Retina (tissue), 1 donor: ENCODE measurements around the gene PIEZO2.
"Not testable (repeated sequence)": the region's sequence is repeated elsewhere in the genome, so short reads cannot be mapped to it uniquely, and the experiment has no call there.

Source experiments
- DNase-seq: peaks from one replicate; pipeline ENCODE4 v3.0.0-alpha.2; 2016

Gene PIEZO2

GRCh38 chr18:11148680-11149440 lies 509 bp downstream of the PIEZO2 start:
- no peak for DNase-seq

DNA sequence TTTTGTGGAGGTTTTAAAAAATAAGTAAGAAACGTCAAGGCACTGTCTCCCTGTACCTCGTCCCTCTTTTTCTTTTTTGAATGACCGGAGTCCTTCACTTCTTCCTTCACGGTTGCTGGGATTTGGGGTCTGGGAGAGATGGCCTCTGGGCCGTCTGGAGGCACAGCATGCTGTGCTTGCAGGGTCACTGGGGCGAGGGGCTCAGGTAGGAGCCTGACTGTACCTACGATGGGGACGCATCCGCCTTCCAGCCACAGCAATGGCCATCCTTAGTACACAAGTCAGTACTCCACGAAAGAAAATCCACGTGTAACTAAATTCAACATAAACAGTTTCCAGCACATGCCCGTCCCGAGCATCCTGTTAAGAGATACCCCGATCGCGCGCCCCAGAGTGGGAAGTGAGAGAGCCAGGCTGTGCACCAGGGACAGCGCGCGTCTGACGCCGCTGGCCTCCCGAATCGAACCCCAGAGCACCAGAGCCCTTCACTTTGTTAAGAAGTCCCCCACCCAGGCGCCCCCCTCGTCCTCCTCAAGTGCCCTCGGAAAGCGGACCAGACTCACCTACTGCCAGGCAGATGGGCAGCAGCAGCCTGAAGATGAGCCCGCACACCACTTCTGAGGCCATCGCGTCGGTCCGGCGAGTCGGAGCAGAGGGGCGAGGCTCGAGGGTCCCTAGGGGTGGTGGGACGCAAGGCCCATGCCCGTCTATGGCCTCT lies 1.2 kb downstream of the PIEZO2 start:
- peak; percentile 76 for DNase-seq

GRCh38 chr18:11147371-11147951 lies 1.9 kb downstream of the PIEZO2 start:
- DNase-seq, result peak; percentile 52

- DNase-seq, result peak; percentile 44
Observed at GRCh38 chr18:11146947-11147345, 2.4 kb downstream of the PIEZO2 start.

GRCh38 chr18:11146238-11146946 lies 3.0 kb downstream of the PIEZO2 start:
- DNase-seq, result peak; percentile 38

DNA sequence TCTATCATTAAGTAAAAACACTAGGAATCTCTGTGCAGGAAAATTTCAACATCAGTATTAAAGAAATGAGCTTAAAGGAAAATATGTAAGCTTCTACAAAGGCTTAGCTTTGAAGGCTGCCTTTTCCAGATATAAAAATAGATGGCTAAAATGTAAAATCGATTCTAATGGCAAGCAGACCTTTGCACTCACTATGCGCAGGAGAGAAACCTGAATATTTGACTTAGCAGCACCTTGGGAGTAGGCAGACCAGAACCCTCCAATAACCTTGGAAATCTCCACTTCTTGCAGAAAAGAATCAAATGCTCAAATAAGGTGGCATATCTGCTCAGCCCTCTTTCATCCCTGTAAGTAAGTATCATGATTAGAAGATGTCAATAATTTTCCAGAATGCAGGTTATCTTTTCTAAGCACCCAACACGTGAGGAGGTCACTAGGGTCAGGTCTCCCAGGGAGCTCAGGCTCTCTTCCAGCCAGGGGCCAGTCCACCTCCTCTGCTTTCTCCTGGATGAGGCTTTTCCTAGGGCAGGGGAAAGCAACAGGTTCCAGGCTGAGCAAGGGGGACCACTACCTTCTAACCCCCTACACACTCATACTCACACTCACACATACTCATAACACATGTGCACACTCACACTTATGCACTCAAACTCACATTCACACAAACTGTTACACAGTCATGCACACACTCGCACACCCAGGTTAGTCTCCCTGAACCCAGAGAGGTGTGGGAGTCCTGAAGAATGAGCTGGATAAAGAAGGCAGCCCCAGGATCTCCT lies 3.8 kb downstream of the PIEZO2 start:
- no peak for DNase-seq

DNA sequence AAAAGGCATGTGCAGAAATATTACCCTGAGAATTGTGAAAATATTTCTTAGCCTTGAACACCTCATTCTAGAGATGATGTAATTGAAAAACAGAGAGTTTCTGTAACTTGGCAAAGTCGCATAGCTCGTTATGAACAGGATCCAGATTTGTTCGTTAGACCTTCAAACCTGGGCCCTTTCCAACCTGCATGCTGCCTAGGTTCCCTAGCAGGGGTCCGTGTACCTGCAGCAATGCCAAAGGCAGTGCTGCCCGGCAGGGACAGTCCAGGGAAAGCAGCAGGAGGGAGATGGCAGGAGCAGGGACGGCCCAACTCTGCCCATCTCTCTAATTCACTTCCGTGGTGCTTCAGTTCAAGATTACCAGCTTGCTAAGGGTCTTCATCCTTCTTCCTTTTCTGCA lies 12.0 kb downstream of the PIEZO2 start:
- DNase-seq, result no peak

GRCh38 chr18:11136241-11136640 lies 13.1 kb downstream of the PIEZO2 start:
- no peak for DNase-seq

DNA sequence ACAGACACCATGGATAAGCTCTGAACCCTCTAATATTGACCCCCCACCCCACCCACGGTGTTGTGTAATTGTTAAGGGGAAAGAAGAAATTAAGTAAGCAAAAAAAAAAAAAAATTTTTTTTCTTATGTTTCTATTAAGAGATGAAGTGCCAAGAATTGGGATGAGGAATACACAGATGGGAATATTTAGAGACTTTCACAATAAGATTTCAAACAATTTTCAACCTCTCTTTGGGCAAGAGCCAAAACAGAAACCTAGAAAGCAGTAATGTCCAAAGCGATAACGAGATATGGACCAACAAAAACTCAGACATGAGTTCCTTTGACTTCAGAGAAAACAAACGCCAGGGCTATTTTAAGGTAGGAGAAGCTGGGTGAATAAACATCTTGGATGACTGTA lies 14.4 kb downstream of the PIEZO2 start:
- DNase-seq, result no peak

DNA sequence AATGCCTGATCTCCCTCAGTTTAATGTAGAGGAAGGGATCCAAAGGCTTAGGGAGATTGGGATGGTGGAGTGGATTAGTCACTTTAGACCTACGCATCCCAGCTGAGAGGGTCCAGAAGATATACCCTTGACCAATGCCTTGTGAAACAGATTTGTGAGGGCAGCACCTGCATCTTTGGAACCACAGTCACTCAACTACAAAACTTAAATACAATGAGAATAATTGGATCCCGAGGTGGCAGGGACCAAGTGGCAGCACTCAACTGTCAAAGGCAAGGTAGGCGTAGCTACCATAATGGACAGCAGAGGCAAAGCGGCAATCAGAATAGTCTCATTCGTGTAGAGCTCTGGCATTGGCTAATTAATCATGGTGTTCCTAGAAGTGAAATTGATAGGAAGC lies 20.3 kb downstream of the PIEZO2 start:
- not testable (repeated sequence) for DNase-seq

- no peak for DNase-seq
Observed at GRCh38 chr18:11125492-11126315, 23.7 kb downstream of the PIEZO2 start.

DNA sequence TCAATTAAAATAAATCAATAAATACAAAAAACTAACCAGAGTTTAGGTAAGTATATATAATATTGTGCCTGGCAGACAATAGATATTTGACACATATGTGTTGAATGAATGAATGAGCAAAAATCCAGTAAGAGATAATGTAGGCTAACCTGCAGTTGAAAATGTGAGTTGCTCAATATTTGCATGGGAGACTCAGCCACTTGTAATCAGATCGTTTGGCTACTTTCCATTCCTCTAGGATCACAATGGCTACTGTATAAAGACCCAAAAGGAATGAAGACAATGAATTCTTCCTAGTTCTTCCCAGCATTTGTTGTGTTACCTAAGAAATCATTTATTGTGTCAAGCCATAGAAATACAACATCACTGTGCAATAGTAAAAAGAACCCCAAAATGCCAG lies 25.3 kb downstream of the PIEZO2 start:
- DNase-seq, result no peak

DNA sequence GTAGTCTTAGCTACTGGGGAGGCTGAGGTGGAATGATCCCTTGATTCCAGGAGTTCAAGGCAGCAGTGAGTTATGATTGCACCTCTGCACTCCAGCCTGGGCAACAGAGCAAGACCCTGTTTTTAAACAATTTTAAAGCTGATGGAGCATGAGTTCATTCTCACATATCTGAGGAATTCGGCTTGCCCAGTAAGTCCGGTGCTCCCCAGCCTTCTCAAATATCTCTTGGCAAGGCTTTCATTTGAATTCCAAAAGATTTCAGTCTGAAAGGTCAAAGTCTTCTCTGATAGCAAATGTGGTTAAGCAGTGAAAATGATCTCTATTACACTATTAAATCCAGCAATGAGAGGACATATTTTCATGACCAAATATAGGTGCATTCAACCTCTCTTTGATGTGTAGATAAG lies 27.9 kb downstream of the PIEZO2 start:
- DNase-seq, result no peak

DNA sequence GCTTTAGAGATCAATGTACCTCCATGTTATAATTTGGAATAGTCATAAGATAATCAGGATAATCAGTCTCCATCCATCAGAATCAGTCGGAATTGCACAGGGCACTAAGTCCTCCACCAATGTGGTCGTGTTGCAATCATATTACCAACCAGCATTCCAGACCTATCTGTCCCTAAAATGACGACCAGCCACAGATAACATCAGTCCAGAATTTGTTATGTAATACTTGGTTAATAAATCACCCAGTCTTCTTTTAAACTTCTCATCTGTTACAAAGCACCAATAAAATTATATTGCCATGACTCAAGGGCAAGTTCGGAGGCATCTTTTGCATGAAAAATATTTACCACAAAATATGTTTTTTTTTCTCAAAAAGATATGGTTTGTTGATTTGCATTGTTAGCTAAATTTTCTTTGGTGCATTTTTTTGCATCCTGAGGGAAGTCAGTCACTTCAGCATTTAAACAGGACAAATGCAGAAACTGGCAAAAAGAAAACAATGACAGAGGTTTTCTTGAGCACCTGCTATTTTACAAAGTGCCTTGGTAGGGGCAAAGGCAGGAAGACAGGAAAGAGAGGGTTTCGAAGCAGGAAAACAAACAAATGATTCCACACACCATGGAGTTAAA lies 29.3 kb downstream of the PIEZO2 start:
- DNase-seq, result no peak

GRCh38 chr18:11119550-11119949 lies 29.8 kb downstream of the PIEZO2 start:
- no peak for DNase-seq

DNA sequence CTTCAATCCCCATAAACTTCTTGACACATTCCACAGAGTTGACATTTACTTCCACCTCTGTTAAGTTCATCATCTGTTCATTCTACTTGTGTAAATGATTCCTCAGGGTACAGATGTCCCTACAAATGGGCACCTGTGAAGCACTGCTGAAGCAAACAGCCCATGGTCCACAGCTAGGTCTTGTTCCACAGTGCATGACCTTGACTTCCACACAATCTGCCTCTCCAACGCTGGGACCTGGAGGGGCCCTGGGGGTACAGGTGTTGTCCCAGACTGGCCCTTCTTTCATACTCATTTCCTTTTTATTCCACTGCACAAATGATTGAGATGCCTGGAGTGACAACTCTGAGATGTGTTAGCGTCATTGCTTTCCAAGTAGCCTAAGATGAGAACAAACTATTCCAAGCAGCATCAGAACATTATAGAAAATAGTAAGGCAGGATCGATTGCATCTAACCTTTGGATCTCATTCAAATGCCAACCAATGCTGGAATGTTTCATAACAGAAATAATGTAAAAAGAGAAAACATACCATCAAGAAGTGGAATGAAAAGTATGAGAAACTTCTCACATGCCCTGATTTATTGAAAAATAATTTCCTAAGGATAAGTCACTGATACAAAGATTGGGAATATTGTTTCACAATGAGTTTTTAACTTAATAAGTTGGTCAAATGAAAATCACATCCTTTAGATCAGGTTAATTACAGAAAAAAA lies 31.2 kb downstream of the PIEZO2 start:
- no peak for DNase-seq

DNA sequence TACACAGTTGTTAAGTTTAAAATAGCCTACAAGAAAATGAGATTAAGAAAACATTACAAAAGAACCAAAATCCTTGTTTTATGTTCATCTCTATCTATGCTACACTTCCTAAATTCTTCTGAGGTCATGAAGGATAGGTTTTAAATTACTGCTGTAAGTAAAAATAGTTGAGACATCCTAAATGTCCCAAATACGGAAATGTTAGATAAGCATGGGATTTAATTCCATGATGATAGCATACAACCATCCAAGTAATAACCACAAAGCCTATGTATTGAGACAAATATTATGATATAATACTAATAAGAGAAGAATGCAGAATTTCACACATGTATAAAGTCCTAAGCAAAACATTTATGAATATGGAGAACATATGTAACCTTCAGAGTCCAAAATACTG lies 34.1 kb downstream of the PIEZO2 start:
- no peak for DNase-seq

DNA sequence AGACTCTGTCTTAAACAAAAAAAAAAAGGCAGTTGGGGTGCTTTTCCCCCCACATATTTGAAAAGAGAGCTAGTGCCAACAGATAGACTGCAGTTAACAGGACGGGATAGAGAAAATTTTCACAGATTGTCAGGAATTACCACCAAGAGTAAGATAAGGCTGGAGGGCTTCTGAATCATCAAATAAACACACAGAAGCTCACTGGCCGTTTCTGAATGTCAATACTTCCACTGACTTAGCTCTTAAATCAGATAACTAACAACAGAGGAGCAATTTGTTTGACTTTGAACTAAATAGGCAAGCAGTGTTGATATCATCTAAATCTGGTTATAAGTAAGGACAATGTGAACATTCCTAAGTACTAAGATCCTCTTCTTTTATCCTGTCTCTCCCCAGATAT lies 34.7 kb downstream of the PIEZO2 start:
- no peak for DNase-seq

- no peak for DNase-seq
Observed at GRCh38 chr18:11113937-11114336, 35.4 kb downstream of the PIEZO2 start.

GRCh38 chr18:11113046-11113548 lies 36.3 kb downstream of the PIEZO2 start:
- no peak for DNase-seq
